COLO668 (cell line): ENCODE results near the gene AGO1.
"Not testable (repeated sequence)": the region's sequence is repeated elsewhere in the genome, so short reads cannot be mapped to it uniquely, and the experiment has no call there.

ENCODE experiments used
- DNase-seq: peaks from one replicate; lab custom pipeline; 2025; ENCODE audit not compliant: unreplicated experiment; lab: John Stamatoyannopoulos, UW

AGO1 gene

GRCh38 chr1:35915693-35916092 lies 32.7 kb downstream of the AGO1 start:
- DNase-seq: no peak

GRCh38 chr1:35923791-35924221 lies 40.8 kb downstream of the AGO1 start:
- no peak for DNase-seq

GRCh38 chr1:35924838-35925237 lies 41.8 kb downstream of the AGO1 start:
- DNase-seq: no peak

- no peak for DNase-seq
Observed at GRCh38 chr1:35925741-35926140, 42.7 kb downstream of the AGO1 start.

GRCh38 chr1:35927472-35927871 lies 44.5 kb downstream of the AGO1 start:
- DNase-seq: no peak

GRCh38 chr1:35929730-35930592 lies 47.0 kb downstream of the AGO1 start:
- peak; percentile 63 for DNase-seq

- peak; percentile 98 for DNase-seq
Observed at GRCh38 chr1:35930593-35931445, 47.8 kb downstream of the AGO1 start, which contains the start of gene AGO3. TSS of gene AGO3 (plus strand) at chr1:35931105. CDS start at chr1:35931427, 322 bp downstream.

- peak; percentile 68 for DNase-seq
Observed at GRCh38 chr1:35931446-35932157, 48.6 kb downstream of the AGO1 start.

- DNase-seq: no peak
Observed at GRCh38 chr1:35932158-35932636, 49.2 kb downstream of the AGO1 start.

GRCh38 chr1:35932941-35933340 lies 49.9 kb downstream of the AGO1 start:
- no peak for DNase-seq

- DNase-seq: no peak
Observed at GRCh38 chr1:35935442-35936388, 52.7 kb downstream of the AGO1 start.

- no peak for DNase-seq
Observed at GRCh38 chr1:35936838-35937237, 53.8 kb downstream of the AGO1 start.

- no peak for DNase-seq
Observed at GRCh38 chr1:35939484-35939883, 56.5 kb downstream of the AGO1 start.

- no peak for DNase-seq
Observed at GRCh38 chr1:35945327-35945726, 62.3 kb downstream of the AGO1 start.

GRCh38 chr1:35947547-35947946 lies 64.5 kb downstream of the AGO1 start:
- DNase-seq: no peak

- no peak for DNase-seq
Observed at GRCh38 chr1:35958558-35958957, 75.5 kb downstream of the AGO1 start.

- no peak for DNase-seq
Observed at GRCh38 chr1:35959304-35959703, 76.3 kb downstream of the AGO1 start.

GRCh38 chr1:35962952-35963351 lies 79.9 kb downstream of the AGO1 start:
- DNase-seq: no peak

- not testable (repeated sequence) for DNase-seq
Observed at GRCh38 chr1:35964277-35964676, 81.3 kb downstream of the AGO1 start.

GRCh38 chr1:35968396-35968795 lies 85.4 kb downstream of the AGO1 start:
- no peak for DNase-seq
